ENCODE data around the gene PRSS56. TPM values are rescaled to one million over a fixed set of nuclear protein-coding genes. Genes with fewer than 3 reads are reported as not detected.

Gene PRSS56
- total RNA-seq, 4 donors from 2014 or later = not detected

DNA sequence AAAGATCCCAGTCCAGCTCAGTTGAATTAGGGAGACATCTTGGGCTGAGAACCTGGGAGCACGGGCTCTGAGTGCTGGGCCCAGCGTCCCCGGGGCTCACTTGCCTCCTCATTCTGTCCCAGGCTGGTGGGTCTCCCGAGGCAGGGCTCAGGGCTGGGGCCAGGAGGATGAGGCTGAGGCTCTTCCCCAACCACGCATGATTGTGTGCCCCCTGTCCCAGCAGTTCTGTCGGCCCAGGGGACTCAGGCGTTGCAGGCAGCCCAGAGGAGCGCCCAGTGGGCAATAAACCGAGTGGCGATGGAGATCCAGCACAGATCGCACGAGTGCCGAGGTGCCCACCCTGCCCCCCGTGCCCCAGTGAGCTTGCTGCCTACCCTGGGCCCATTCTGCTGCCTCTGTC, 910 bp downstream of the PRSS56 start:
- TF ChIP-seq, protein P1, sequence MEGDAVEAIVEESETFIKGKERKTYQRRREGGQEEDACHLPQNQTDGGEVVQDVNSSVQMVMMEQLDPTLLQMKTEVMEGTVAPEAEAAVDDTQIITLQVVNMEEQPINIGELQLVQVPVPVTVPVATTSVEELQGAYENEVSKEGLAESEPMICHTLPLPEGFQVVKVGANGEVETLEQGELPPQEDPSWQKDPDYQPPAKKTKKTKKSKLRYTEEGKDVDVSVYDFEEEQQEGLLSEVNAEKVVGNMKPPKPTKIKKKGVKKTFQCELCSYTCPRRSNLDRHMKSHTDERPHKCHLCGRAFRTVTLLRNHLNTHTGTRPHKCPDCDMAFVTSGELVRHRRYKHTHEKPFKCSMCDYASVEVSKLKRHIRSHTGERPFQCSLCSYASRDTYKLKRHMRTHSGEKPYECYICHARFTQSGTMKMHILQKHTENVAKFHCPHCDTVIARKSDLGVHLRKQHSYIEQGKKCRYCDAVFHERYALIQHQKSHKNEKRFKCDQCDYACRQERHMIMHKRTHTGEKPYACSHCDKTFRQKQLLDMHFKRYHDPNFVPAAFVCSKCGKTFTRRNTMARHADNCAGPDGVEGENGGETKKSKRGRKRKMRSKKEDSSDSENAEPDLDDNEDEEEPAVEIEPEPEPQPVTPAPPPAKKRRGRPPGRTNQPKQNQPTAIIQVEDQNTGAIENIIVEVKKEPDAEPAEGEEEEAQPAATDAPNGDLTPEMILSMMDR (IDR thresholded peaks at IDR 0.05) = no peak
- no peak for TF ChIP-seq POLR2A (IDR thresholded peaks at IDR 0.05)
- intact Hi-C loops (cut with DNase I; ENCODE audit: low total_unique reads) = no loop called here
- H3K4me3 ChIP-seq (ENCODE audit: low read depth, poor library complexity, severe bottlenecking) = no peak overlapping the region
- DNase-seq (ENCODE audit: low spot score in 2 of 2) = no peak
- WGBS, 2 donors = 81 to 83% methylated on average over 12 to 14 of the region's 14 CpGs

DNA sequence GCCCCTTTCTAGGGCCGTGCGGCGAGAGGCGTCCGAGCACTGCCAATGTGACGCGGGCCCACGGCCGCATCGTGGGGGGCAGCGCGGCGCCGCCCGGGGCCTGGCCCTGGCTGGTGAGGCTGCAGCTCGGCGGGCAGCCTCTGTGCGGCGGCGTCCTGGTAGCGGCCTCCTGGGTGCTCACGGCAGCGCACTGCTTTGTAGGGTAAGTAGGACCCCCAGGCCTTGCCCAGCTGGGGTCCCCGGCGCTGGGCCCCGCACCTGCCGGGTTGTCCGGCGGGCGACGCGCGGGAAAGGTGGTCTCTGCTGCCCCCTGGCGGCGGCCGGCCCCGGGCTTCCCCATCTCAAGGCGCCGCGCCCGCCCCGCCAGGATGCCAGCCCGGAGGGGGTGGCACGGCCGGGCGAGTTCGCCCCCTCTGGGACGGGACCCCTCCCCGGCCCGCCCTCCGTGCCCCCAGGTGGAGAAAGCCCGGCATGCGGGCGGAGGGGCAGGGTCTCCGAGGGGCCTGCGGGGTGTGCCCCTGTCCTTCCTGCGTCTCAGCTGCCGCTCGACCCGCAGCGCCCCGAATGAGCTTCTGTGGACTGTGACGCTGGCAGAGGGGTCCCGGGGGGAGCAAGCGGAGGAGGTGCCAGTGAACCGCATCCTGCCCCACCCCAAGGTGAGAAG, 1.9 kb downstream of the PRSS56 start:
- intact Hi-C loops (cut with DNase I; ENCODE audit: low total_unique reads) = no loop called here
- no peak for TF ChIP-seq POLR2A (IDR thresholded peaks at IDR 0.05)
- TF ChIP-seq, protein P1 (IDR thresholded peaks at IDR 0.05) = no peak
- H3K4me3 ChIP-seq (ENCODE audit: low read depth, poor library complexity, severe bottlenecking) = no peak overlapping the region
- WGBS, 2 donors = 0 to 21% methylated on average over 14 of the region's 66 CpGs
- no peak for DNase-seq (ENCODE audit: low spot score in 2 of 2)

DNA sequence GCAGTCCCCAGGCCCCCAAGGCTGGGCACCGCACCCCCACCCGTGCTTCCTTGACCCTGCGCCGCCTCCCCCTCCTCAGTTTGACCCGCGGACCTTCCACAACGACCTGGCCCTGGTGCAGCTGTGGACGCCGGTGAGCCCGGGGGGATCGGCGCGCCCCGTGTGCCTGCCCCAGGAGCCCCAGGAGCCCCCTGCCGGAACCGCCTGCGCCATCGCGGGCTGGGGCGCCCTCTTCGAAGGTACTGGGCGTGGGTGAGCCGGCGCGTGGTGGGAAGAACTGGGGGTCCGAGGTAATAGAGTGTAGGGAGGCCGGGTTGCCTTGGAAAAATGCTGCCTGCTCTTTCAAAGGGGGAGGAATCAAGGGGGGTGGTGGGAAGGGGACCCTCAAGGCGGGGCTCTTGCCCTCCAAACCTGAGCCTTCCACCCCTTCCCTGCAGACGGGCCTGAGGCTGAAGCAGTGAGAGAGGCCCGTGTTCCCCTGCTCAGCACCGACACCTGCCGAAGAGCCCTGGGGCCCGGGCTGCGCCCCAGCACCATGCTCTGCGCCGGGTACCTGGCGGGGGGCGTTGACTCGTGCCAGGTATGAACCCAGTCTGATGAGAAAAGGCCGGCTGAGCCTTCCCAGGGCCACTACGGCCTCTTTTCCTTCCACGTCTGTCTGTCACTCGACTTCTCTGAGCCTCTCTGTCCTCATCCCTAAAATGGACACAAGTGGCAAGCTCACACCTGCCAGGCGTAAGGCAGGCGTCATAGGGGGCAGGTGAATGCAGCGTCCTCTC, 2.6 kb downstream of the PRSS56 start:
- DNase-seq (ENCODE audit: low spot score in 2 of 2) = no peak
- no peak overlapping the region for H3K4me3 ChIP-seq (ENCODE audit: low read depth, poor library complexity, severe bottlenecking)
- TF ChIP-seq, protein P1 (IDR thresholded peaks at IDR 0.05) = no peak
- no peak for TF ChIP-seq POLR2A (IDR thresholded peaks at IDR 0.05)
- 19 to 21% methylated on average over 8 to 32 of the region's 46 CpGs for WGBS, 2 donors
- intact Hi-C loops (cut with DNase I; ENCODE audit: low total_unique reads) = no loop called here

DNA sequence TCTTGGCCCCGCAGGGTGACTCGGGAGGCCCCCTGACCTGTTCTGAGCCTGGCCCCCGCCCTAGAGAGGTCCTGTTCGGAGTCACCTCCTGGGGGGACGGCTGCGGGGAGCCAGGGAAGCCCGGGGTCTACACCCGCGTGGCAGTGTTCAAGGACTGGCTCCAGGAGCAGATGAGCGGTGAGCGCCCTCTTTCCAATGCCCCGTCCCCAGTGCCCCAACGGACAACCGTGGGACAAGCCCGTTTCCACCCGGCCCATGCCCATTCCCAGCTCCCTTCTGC, 3.2 kb downstream of the PRSS56 start:
- WGBS, 2 donors = 5 to 16% methylated on average over 8 to 16 of the region's 16 CpGs
- H3K4me3 ChIP-seq (ENCODE audit: low read depth, poor library complexity, severe bottlenecking) = no peak overlapping the region
- intact Hi-C loops (cut with DNase I; ENCODE audit: low total_unique reads) = no loop called here
- no peak for TF ChIP-seq POLR2A (IDR thresholded peaks at IDR 0.05)
- TF ChIP-seq, protein P1 (IDR thresholded peaks at IDR 0.05) = no peak
- DNase-seq (ENCODE audit: low spot score in 2 of 2) = no peak

DNA sequence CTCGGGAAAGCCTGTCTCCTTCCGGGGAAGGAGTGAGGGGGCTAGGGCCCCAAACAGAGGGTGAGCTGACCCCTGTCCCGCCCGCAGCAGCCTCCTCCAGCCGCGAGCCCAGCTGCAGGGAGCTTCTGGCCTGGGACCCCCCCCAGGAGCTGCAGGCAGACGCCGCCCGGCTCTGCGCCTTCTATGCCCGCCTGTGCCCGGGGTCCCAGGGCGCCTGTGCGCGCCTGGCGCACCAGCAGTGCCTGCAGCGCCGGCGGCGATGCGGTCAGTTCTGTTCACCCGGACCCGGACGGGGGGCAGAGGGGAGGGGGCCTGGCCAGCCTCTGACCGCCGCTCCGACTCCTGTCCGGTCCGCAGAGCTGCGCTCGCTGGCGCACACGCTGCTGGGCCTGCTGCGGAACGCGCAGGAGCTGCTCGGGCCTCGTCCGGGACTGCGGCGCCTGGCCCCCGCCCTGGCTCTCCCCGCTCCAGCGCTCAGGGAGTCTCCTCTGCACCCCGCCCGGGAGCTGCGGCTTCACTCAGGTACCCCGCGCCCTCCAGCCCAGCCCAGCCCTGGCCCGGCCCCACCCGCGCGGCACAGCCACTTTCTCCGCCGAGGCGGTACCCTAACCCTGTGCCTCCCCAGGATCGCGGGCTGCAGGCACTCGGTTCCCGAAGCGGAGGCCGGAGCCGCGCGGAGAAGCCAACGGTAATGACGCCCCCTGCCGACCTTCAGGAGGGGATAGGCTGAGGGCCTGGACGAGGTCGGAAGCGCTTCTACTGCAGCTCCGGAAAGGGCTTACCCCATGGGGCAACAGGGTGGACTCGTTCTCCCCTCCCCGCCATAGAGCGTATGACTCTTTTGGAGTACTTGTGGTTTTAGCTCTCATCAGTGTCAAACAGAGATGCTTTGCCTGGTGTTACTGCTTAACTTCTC, 3.8 kb downstream of the PRSS56 start:
- no peak overlapping the region for H3K4me3 ChIP-seq (ENCODE audit: low read depth, poor library complexity, severe bottlenecking)
- 1 to 3% methylated on average over 47 to 51 of the region's 75 CpGs for WGBS, 2 donors
- intact Hi-C loops (cut with DNase I; ENCODE audit: low total_unique reads) = no loop called here
- TF ChIP-seq, protein P1 (IDR thresholded peaks at IDR 0.05) = no peak
- no peak for TF ChIP-seq POLR2A (IDR thresholded peaks at IDR 0.05)
- no peak for DNase-seq (ENCODE audit: low spot score in 2 of 2)
